ENCODE measurements around the gene BTBD16. TPM values are rescaled to one million over a fixed set of nuclear protein-coding genes. Genes with fewer than 3 reads are reported as not detected.

Gene BTBD16
- polyA plus RNA-seq, 1 experiment = not detected

DNA sequence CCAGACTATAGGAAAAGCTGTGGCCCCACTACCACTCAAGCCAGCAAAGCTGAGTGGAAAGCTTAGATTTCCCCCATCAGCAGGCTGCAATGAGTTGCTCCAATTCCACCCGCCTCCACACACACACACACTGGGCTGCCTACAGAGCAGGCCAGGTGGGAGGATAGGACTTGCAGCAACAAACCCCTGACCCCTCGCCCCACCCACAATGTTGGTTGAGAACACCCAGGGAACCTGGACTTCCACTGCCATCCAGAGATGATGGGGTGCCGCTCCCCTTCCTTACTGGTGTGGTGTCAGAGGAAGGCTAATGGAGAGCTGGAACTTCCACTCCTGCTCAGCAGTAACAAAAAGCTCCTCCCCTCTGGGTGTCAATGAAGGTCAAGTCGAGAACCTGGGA is 86.6 kb downstream of the BTBD16 start:
- H3K27me3 ChIP-seq (ENCODE audit: control insufficient read depth, insufficient read depth, low read length) = peaks cover 5% of the 10 kb centered on the region
- H3K4me3 ChIP-seq (ENCODE audit: low read depth, low read length) = no peak overlapping the region
- H3K27ac ChIP-seq (ENCODE audit: low read depth, low read length) = peak overlapping the region; percentile 2
- no peak for DNase-seq (ENCODE audit: low read depth, low spot score)
- ChIA-PET POLR2A (no interaction called here), CTCF (interaction anchor here (4.7 kb wide), 1 partner anchor 15 kb away, joined by 18 read pairs; no protein-coding TSS in a partner anchor)
- H3K9me3 ChIP-seq (ENCODE audit: control insufficient read depth, insufficient read depth, low read length) = no peaks in the 10 kb centered on the region; the same call in 1 of the 2 replicates
- TF ChIP-seq CTCF (IDR thresholded peaks at IDR 0.05; ENCODE audit: low read depth, low read length) = no peak

DNA sequence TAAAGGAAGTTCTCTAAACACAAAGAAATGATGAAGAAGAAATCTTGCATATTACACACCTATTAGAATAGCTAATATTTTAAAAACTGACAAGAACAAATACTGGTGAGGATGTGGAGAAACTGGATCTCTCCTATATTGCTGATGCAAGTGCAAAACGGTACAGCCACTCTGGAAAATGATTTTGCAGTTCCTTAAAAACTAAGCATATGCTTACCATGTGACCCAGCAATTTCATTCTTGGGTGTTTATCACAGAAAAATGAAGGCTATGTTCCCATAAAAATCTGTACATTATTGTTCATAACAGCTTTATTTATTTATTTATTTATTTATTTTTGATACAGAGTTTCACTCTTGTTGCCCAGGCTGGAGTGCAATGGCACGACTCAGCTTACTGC is 88.5 kb downstream of the BTBD16 start:
- POLR2A ChIA-PET = no interaction called here
- no peak for TF ChIP-seq CTCF (IDR thresholded peaks at IDR 0.05; ENCODE audit: low read depth, low read length)
- DNase-seq (ENCODE audit: low read depth, low spot score) = no peak
- Histone ChIP-seq H3K4me3 (ENCODE audit: low read depth, low read length) (no peak overlapping the region), H3K27me3 (ENCODE audit: control insufficient read depth, insufficient read depth, low read length) (peaks cover 8% of the 10 kb centered on the region), H3K27ac (ENCODE audit: low read depth, low read length) (no peak overlapping the region), H3K9me3 (ENCODE audit: control insufficient read depth, insufficient read depth, low read length) (no peaks in the 10 kb centered on the region; the same call in 1 of the 2 replicates)
- CTCF ChIA-PET = interaction anchor here (0.9 to 4.7 kb wide), 2 partner anchors 17 to 206 kb away, joined by 3 to 18 read pairs; no protein-coding TSS in a partner anchor

- ChIA-PET CTCF (interaction anchor here (4.7 kb wide), 1 partner anchor 18 kb away, joined by 18 read pairs; no protein-coding TSS in a partner anchor), POLR2A (no interaction called here)
- peaks cover 8% of the 10 kb centered on the region for H3K27me3 ChIP-seq (ENCODE audit: control insufficient read depth, insufficient read depth, low read length)
- no peak for TF ChIP-seq CTCF (IDR thresholded peaks at IDR 0.05; ENCODE audit: low read depth, low read length)
- H3K27ac ChIP-seq (ENCODE audit: low read depth, low read length) = no peak overlapping the region
- H3K9me3 ChIP-seq (ENCODE audit: control insufficient read depth, insufficient read depth, low read length) = no peaks in the 10 kb centered on the region; the same call in 1 of the 2 replicates
- no peak for DNase-seq (ENCODE audit: low read depth, low spot score)
- H3K4me3 ChIP-seq (ENCODE audit: low read depth, low read length) = no peak overlapping the region
These were observed 90.0 kb downstream of the BTBD16 start for GRCh38 chr10:122361046-122361445.

DNA sequence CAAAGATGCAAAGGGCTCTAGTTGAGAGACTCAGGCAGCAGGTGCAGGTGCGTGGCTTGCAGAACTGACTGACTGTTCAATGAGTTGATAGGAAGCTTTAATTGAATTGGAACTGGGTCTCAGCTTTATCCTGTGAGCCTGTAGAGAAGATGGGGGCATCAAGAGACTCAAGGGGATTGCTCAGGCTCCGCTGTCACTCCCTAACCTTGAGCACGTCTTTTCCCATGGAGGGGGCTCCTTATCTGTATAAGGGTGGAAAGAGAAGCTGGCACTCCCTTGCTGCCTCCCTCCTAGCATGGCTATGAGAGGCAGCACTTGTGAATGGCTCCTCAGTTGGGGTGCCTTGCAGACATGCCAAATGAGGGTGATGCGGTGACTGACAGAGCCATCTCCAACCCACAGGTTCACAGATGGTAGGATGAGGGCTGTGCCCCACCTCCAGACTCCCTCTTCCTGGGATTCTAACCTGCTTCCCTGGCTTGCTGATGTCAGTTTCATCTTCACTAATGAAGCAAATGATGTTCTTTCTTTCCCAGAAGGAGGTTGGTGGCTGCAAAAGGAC is 91.0 kb downstream of the BTBD16 start:
- H3K9me3 ChIP-seq (ENCODE audit: control insufficient read depth, insufficient read depth, low read length) = no peaks in the 10 kb centered on the region; the same call in 1 of the 2 replicates
- no peak for DNase-seq (ENCODE audit: low read depth, low spot score)
- ChIA-PET CTCF (interaction anchor here (0.5 kb wide), 1 partner anchor 311 kb away, joined by 5 read pairs; no protein-coding TSS in a partner anchor), POLR2A (no interaction called here)
- H3K27me3 ChIP-seq (ENCODE audit: control insufficient read depth, insufficient read depth, low read length) = peaks cover 10% of the 10 kb centered on the region
- no peak overlapping the region for H3K4me3 ChIP-seq (ENCODE audit: low read depth, low read length)
- TF ChIP-seq CTCF (IDR thresholded peaks at IDR 0.05; ENCODE audit: low read depth, low read length) = no peak
- no peak overlapping the region for H3K27ac ChIP-seq (ENCODE audit: low read depth, low read length)

DNA sequence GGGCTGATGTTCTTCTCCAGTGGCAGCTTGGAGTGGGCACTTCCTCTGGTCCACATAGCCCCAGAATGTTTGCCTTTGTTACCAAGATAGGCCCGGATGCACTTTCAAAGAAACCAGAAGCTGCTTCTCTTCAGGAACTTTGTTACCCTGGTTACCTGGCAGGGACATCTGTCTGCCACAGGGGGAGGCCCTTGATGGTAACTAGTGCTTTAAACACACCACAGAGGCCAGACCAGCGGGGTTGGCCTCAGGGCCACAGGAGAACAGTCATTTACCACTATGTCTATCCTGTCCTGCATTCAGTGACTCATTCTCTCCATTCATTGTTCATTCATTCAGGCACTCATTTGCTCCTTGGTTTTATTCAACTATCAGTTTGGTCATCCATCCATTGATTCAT is 91.5 kb downstream of the BTBD16 start:
- no peaks in the 10 kb centered on the region; the same call in 1 of the 2 replicates for H3K9me3 ChIP-seq (ENCODE audit: control insufficient read depth, insufficient read depth, low read length)
- no peak for TF ChIP-seq CTCF (IDR thresholded peaks at IDR 0.05; ENCODE audit: low read depth, low read length)
- CTCF ChIA-PET = interaction anchor here (0.5 kb wide), 1 partner anchor 311 kb away, joined by 5 read pairs; no protein-coding TSS in a partner anchor
- POLR2A ChIA-PET = no interaction called here
- no peak overlapping the region for H3K4me3 ChIP-seq (ENCODE audit: low read depth, low read length)
- no peak for DNase-seq (ENCODE audit: low read depth, low spot score)
- peaks cover 10% of the 10 kb centered on the region for H3K27me3 ChIP-seq (ENCODE audit: control insufficient read depth, insufficient read depth, low read length)
- no peak overlapping the region for H3K27ac ChIP-seq (ENCODE audit: low read depth, low read length)

Measured in AG04450 (cell line).